Measurements from ENCODE around the gene COQ10B. TPM values are rescaled to one million over a fixed set of nuclear protein-coding genes. Genes with fewer than 3 reads are reported as not detected.
"Not testable (repeated sequence)": the region's sequence is repeated elsewhere in the genome, so short reads cannot be mapped to it uniquely, and the experiment has no call there.

The COQ10B gene
- total RNA-seq, 2 donors from 2014 or later = 15.5 to 38.5 TPM

- Histone ChIP-seq H3K9ac (ENCODE audit: low read depth in 2 of 2, low read length in 2 of 2) (no peak overlapping the region), H3K4me3 (no peak overlapping the region), H3K36me3 (no peaks in the 10 kb centered on the region), H3K4me1 (peaks cover 12% of the 10 kb centered on the region), H3K27me3 (no peaks in the 10 kb centered on the region), H3K9me3 (no peaks in the 10 kb centered on the region), H3K27ac (no peak overlapping the region)
- intact Hi-C loops (cut with DNase I) = no loop called here
- no peak for DNase-seq
- TF ChIP-seq CTCF (IDR thresholded peaks at IDR 0.05) = no peak
Measured at GRCh38 chr2:197437380-197437779, 16.0 kb upstream of the COQ10B start.

- no peaks in the 10 kb centered on the region for H3K4me1 ChIP-seq
- no peak for TF ChIP-seq CTCF (IDR thresholded peaks at IDR 0.05)
- H3K27ac ChIP-seq = no peak overlapping the region
- H3K36me3 ChIP-seq = no peaks in the 10 kb centered on the region
- intact Hi-C loops (cut with DNase I) = no loop called here
- no peaks in the 10 kb centered on the region for H3K9me3 ChIP-seq
- no peaks in the 10 kb centered on the region for H3K27me3 ChIP-seq
- no peak overlapping the region for H3K4me3 ChIP-seq
- H3K9ac ChIP-seq (ENCODE audit: low read depth in 2 of 2, low read length in 2 of 2) = no peak overlapping the region
- no peak for DNase-seq
Measured at GRCh38 chr2:197442857-197443256, 10.5 kb upstream of the COQ10B start.

- no peak overlapping the region for H3K27ac ChIP-seq
- no peaks in the 10 kb centered on the region for H3K4me1 ChIP-seq
- no peaks in the 10 kb centered on the region for H3K27me3 ChIP-seq
- intact Hi-C loops (cut with DNase I) = no loop called here
- no peak overlapping the region for H3K9ac ChIP-seq (ENCODE audit: low read depth in 2 of 2, low read length in 2 of 2)
- TF ChIP-seq CTCF (IDR thresholded peaks at IDR 0.05) = no peak
- no peak overlapping the region for H3K4me3 ChIP-seq
- no peaks in the 10 kb centered on the region for H3K36me3 ChIP-seq
- no peaks in the 10 kb centered on the region for H3K9me3 ChIP-seq
- no peak for DNase-seq
Measured at GRCh38 chr2:197445746-197446145, 7.6 kb upstream of the COQ10B start.

GRCh38 chr2:197446844-197447243 lies 6.5 kb upstream of the COQ10B start:
- H3K27me3 ChIP-seq = no peaks in the 10 kb centered on the region
- intact Hi-C loops (cut with DNase I) = no loop called here
- H3K9ac ChIP-seq (ENCODE audit: low read depth in 2 of 2, low read length in 2 of 2) = no peak overlapping the region
- no peak overlapping the region for H3K27ac ChIP-seq
- no peaks in the 10 kb centered on the region for H3K36me3 ChIP-seq
- H3K4me1 ChIP-seq = no peaks in the 10 kb centered on the region
- no peak overlapping the region for H3K4me3 ChIP-seq
- DNase-seq = no peak
- no peaks in the 10 kb centered on the region for H3K9me3 ChIP-seq
- TF ChIP-seq CTCF (IDR thresholded peaks at IDR 0.05) = no peak

GRCh38 chr2:197450465-197450864 lies 2.9 kb upstream of the COQ10B start:
- Histone ChIP-seq H3K9ac (ENCODE audit: low read depth in 2 of 2, low read length in 2 of 2) (no peak overlapping the region), H3K27me3 (no peaks in the 10 kb centered on the region), H3K4me3 (no peak overlapping the region), H3K36me3 (no peaks in the 10 kb centered on the region), H3K9me3 (no peaks in the 10 kb centered on the region), H3K4me1 (peaks cover 9% of the 10 kb centered on the region), H3K27ac (no peak overlapping the region)
- no peak for TF ChIP-seq CTCF (IDR thresholded peaks at IDR 0.05)
- intact Hi-C loops (cut with DNase I) = loop anchor here (10.0 kb wide), 1 partner anchor 64 kb away; the partner anchor contains the start of gene MOB4
- DNase-seq = no peak

- not testable (repeated sequence) for H3K27me3 ChIP-seq; H3K27ac ChIP-seq; H3K4me3 ChIP-seq; H3K9me3 ChIP-seq; H3K4me1 ChIP-seq; DNase-seq; H3K36me3 ChIP-seq; H3K9ac ChIP-seq (ENCODE audit: low read depth in 2 of 2, low read length in 2 of 2)
- intact Hi-C loops (cut with DNase I) = loop anchor here (10.0 kb wide), 1 partner anchor 64 kb away; the partner anchor contains the start of gene MOB4
Measured at GRCh38 chr2:197450935-197451358, 2.4 kb upstream of the COQ10B start.

Measured in colonic mucosa (tissue), 4 donors.